GM19099 (cell line): ENCODE measurements around the gene JARID2.

Experiments used
- POLR2A ChIP-seq: IDR thresholded peaks from 3 replicates; pipeline ENCODE4 v1.6.1; 2011; ENCODE audit warnings: low read depth; ENCODE audit not compliant: insufficient read length; ENCODE audit errors: extremely low read depth

JARID2 gene

GRCh38 chr6:15245361-15246216 lies at the start of gene JARID2:
JARID2 (plus strand) TSS chr6:15246069; CDS start chr6:15246540, 471 bp downstream.
- peak; percentile 52 for TF ChIP-seq POLR2A

DNA sequence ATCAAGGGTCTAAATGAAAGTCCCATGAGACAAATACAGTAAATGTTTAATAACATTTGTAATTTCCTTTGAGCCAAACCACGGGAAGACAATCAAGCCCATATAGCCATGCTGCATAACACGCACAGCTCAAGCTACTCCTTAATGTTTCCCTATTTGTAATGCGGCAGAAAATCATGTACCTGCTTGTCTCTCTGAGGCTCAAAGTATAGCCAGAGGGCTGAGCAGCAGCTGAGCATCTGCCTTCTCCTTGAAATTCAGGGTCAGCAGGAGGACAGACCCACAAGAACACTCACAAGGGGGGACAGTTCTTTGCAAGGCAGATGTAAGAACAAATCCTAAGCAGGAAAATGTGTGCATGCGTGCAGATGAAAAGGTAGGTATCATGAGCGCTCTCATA lies 45.8 kb upstream of the JARID2 start:
- no peak for TF ChIP-seq POLR2A

DNA sequence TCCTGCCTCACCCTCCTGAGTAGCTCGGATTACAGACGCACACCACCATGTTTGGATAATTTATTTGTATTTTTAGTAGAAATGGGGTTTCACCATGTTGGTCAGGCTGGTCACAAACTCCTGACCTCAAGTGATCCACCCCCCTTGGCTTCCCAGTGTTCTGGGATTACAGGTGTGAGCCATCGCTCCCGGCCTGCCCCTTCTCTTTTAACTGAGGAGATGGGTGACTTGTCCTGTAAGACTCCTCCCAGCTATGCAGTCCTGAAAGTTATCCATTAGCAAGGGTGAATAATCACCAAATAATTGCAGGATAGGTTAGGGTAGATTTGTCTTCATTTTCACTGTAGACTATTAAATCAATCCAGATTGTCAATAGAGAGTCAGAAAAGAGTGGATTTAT lies 40.5 kb upstream of the JARID2 start:
- TF ChIP-seq POLR2A: no peak

- TF ChIP-seq POLR2A: no peak
These were observed 39.0 kb upstream of the JARID2 start for GRCh38 chr6:15206887-15207286.

DNA sequence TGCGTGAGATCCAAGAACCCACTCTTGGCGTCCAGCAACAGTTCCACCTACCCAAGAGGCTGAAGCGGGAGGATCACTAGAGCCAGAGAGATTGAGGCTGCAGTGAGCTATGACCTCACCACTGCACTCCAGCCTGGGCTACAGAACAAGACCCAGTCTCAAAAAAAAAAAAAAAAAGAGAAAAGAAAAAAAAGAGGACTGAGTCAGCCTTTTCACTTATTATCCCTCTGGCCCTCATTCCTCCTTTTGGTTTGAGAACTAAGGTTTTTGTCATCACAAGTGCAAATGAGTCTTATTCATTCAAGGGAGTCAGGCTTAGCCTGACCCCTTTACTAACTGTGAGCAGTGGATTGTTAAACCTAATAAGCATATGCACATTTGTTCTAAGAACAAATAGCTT lies 37.9 kb upstream of the JARID2 start:
- TF ChIP-seq POLR2A: no peak

DNA sequence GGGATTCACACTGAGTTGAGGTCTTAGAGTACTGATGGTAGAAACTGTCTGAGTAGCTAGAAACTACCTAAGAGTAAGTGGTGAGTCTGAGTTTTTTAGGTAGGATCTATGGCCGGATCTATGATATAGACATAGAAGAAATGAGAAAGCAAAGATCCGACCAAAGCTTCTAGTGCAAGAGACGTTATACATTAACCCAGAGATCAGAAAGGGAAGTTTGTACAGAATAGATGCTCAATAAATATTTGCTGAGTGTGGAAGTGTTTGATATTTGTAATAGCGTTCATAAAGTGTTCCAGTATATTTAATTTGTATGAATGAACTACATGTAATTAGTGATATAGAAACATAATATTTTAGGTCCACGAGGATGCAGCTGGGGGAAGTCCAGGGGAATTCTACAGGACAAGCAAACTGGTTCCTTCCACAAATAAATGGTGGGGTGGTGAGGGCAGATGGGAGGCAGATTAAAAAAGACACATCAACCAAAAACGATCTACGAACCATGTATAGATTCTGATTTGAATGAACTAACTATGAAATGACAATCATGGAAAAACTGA lies 31.9 kb upstream of the JARID2 start:
- TF ChIP-seq POLR2A: no peak

DNA sequence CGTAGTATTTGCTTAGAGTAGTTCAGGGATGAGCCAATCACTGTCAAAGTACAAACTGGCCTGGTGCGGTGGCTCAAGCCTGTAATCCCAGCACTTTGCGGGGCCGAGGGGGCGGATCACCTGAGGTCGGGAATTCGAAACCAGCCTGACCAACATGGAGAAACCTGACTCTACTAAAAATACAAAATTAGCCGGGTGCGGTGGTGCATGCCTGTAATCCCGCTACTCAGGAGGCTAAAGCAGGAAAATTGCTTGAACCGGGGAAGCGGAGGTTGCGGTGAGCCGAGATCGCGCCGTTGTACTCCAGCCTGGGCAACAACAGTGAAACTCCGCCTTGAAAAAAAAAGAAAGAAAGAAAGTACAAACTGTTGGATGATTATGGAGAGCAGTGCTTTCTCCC lies 27.5 kb upstream of the JARID2 start:
- TF ChIP-seq POLR2A: no peak

DNA sequence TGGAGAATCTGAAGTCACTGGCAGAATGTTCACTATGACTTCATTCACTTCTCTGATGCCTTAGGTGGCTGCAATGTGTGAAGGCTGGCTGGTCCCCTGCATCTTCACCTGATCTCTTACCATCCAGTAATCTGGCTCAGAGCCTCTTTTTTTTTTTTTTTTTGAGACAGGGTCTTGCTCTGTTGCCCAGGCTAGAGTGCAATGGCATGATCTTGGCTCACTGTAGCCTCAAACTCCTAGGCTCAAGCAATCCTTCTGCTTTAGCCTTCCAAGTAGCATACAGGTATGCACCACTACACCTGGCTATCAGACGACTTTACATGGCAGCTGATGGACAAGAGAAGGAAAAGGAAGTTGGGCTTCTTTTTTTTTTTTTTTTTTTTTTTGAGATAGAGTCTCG lies 25.8 kb upstream of the JARID2 start:
- TF ChIP-seq POLR2A: no peak

- TF ChIP-seq POLR2A: no peak
These were observed 18.0 kb upstream of the JARID2 start for GRCh38 chr6:15227827-15228318.

- no peak for TF ChIP-seq POLR2A
These were observed 15.0 kb upstream of the JARID2 start for GRCh38 chr6:15230827-15231226.

GRCh38 chr6:15232836-15233510 lies 12.9 kb upstream of the JARID2 start:
- no peak for TF ChIP-seq POLR2A

GRCh38 chr6:15234068-15234758 lies 11.7 kb upstream of the JARID2 start:
- no peak for TF ChIP-seq POLR2A

DNA sequence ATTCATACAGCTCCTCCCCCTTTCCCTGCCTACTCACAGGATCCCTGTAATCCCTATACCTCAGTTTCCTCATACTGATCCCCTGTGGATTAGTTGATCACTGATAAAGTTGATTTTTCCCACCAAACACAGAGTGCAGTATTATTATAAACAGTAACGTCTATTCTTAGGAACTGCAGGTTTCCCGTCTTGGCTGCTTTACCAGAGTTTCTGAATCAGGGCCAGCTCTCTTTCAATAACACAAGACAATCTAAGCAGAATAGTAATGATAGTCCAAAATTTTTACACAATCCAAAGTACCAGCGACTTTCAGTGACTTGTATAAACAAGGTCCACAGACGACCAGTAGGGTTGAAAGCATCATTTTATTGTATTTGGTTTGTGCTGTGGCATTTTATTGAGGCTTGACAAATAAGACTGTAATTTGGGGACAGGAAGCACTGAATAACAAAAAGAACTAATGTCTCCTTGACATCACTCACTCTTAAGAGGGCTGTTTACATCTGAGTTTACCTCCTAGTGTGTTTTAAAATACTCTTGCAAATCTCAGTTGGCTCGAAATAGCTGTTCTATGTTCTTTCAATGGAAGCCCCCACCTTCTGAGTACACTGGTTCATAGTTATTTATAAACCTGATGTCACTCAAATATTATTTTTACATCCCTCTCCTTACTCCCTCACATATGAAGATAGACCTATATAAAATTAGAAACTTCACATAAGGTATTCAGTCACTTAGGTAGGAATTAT lies 6.1 kb upstream of the JARID2 start:
- no peak for TF ChIP-seq POLR2A

GRCh38 chr6:15242503-15242902 lies 3.4 kb upstream of the JARID2 start:
- no peak for TF ChIP-seq POLR2A
